HepG2 (cell line): ENCODE results near the gene RPS14. TPM values are rescaled to one million over a fixed set of nuclear protein-coding genes. Genes with fewer than 3 reads are reported as not detected.

ENCODE experiments used
- AHR ChIP-seq: IDR thresholded peaks from 2 replicates; pipeline ENCODE4 v1.6.1; 2018; ENCODE audit warnings: missing genetic modification reagents, missing compliant biosample characterization
- HNF4A ChIP-seq: sonication (generic); formaldehyde crosslinking; IDR thresholded peaks from 2 replicates; pipeline ENCODE4 v1.4.0; 2020; ENCODE audit warnings: missing genetic modification reagents
- HOXA3 ChIP-seq: sonication (generic); formaldehyde crosslinking; IDR thresholded peaks from 2 replicates; pipeline ENCODE4 v1.5.0; 2020; ENCODE audit warnings: missing genetic modification reagents
- MAFG ChIP-seq: sonication (generic); formaldehyde crosslinking; IDR thresholded peaks from 2 replicates; pipeline ENCODE4 v1.5.1; 2020; ENCODE audit warnings: mild to moderate bottlenecking, missing genetic modification reagents
- NFE2L2 ChIP-seq: fragments of 150-350 bp; IDR thresholded peaks from 2 replicates; pipeline ENCODE4 v1.6.1; 2014; ENCODE audit warnings: low read length
- NR2F1 ChIP-seq, 2 experiments: fragments of 450-650 bp in 1 of 2; formaldehyde crosslinking in 1 of 2; IDR thresholded peaks; 2 replicates each; pipeline versions ENCODE4 v1.5.0 to v1.6.1; 2016 to 2020; ENCODE audit warnings: mild to moderate bottlenecking in 1 of 2, missing compliant biosample characterization in 1 of 2, missing genetic modification reagents in 1 of 2, moderate library complexity in 1 of 2
- PHF21A ChIP-seq: sonication (generic); formaldehyde crosslinking; IDR thresholded peaks from 2 replicates; pipeline ENCODE4 v1.5.0; 2020; ENCODE audit warnings: mild to moderate bottlenecking, missing genetic modification reagents
- REPIN1 ChIP-seq: sonication (generic); formaldehyde crosslinking; IDR thresholded peaks from 2 replicates; pipeline ENCODE4 v1.8.0; 2022; ENCODE audit warnings: missing genetic modification reagents, low read depth, mild to moderate bottlenecking, borderline replicate concordance
- SALL1 ChIP-seq: sonication (generic); formaldehyde crosslinking; IDR thresholded peaks from 2 replicates; pipeline ENCODE4 v1.8.0; 2022; ENCODE audit warnings: mild to moderate bottlenecking, missing genetic modification reagents
- SMAD3 ChIP-seq: sonication (generic); formaldehyde crosslinking; IDR thresholded peaks from 2 replicates; pipeline ENCODE4 v1.4.0; 2020; ENCODE audit warnings: missing genetic modification reagents
- SMYD3 ChIP-seq: sonication (generic); formaldehyde crosslinking; IDR thresholded peaks from 2 replicates; pipeline ENCODE4 v1.8.1; 2023; ENCODE audit warnings: mild to moderate bottlenecking, missing genetic modification reagents
- YEATS2 ChIP-seq: sonication (generic); formaldehyde crosslinking; IDR thresholded peaks from 2 replicates; pipeline ENCODE4 v1.4.0; 2020; ENCODE audit warnings: missing genetic modification reagents, borderline replicate concordance
- ZNF530 ChIP-seq: sonication (generic); formaldehyde crosslinking; IDR thresholded peaks from 2 replicates; pipeline ENCODE4 v1.5.0; 2020; ENCODE audit warnings: low read depth, mild to moderate bottlenecking, missing genetic modification reagents
- ZNF772 ChIP-seq: sonication (generic); formaldehyde crosslinking; IDR thresholded peaks from 2 replicates; pipeline ENCODE4 v1.5.0; 2020; ENCODE audit warnings: mild to moderate bottlenecking, missing genetic modification reagents
- polyA plus RNA-seq, 8 experiments: library from polyadenylated mRNA; depleted of rRNA in 3 of 8; stranded (reverse) in 7 of 8; unstranded in 1 of 8; fragments of >200 nt; fragmentation: Illumina TruSeq in 4 of 8; extraction: Trizol in 4 of 8; gene quantifications; 2 replicates each; pipeline versions ENCODE4 v1.2.1 to v1.2.3, GENCODE V29; 2011 to 2016; ENCODE audit warnings: low read depth in 4 of 8, missing spikeins in 1 of 8, mixed read lengths in 1 of 8; ENCODE audit not compliant: insufficient read depth in 1 of 8
- total RNA-seq, 5 experiments: library from RNA; depleted of rRNA; stranded (reverse); fragments of >200 nt; fragmentation: Illumina TruSeq; extraction: Trizol; gene quantifications; 2 replicates each; pipeline ENCODE4 v1.2.3, GENCODE V29; 2016; ENCODE audit warnings: low read depth in 1 of 5
- TF ChIP-seq, protein P1 (sequence below): sonication (generic); formaldehyde crosslinking; IDR thresholded peaks from 2 replicates; pipeline ENCODE4 v1.5.0; 2020; ENCODE audit warnings: missing genetic modification reagents, mild to moderate bottlenecking, borderline replicate concordance
- TF ChIP-seq, protein P2 (sequence below): sonication (generic); formaldehyde crosslinking; IDR thresholded peaks from 2 replicates; pipeline ENCODE4 v1.5.1; 2020; ENCODE audit warnings: missing genetic modification reagents, mild to moderate bottlenecking, borderline replicate concordance
- TF ChIP-seq, protein P3 (sequence below): sonication (generic); formaldehyde crosslinking; IDR thresholded peaks from 2 replicates; pipeline ENCODE4 v1.4.0; 2020; ENCODE audit warnings: missing genetic modification reagents

The RPS14 gene
- total and polyA plus RNA-seq, 2 of the 13 experiments (the other 11 are each of a cell fraction or from before 2014, with no cell fraction given) = 2,116 to 3,295 TPM

DNA sequence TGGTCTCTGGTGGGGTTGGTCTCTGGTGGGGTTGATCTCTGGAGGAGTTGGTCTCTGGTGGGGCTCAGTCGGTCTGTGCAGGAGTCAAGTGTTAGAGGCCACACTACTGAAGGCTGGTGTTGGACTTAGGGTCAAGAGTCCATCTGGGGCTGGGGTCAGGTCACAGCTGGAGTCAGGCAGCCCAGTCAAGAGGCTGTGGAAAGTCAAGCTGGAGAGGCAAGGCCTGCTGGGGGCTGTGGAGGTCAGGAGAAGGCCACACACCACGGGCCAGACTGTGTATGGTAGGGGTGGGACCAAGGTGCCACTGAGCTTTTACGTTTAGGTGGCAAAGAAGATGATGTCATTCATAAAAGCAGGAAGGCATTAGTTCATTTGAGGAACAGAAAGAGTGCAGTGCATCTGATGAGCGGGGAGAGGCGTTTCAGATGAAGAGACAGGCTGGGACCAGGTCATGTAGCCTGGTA, 20.1 kb downstream of the RPS14 start (continued):
- TF ChIP-seq HNF4A (CRISPR knock-in tag) = peak; percentile 87
- no peak for TF ChIP-seq HOXA3 (CRISPR knock-in tag)
- peak; percentile 73 to 87 for TF ChIP-seq NR2F1 (CRISPR knock-in tag; IDR thresholded peaks at IDR 0.05)
- TF ChIP-seq, protein P1, sequence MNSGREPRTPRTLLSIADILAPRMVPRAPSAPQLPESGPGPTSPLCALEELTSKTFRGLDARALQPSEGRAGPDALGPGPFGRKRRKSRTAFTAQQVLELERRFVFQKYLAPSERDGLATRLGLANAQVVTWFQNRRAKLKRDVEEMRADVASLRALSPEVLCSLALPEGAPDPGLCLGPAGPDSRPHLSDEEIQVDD (CRISPR knock-in tag) = no peak
- no peak for TF ChIP-seq AHR (CRISPR knock-in tag)
- no peak for TF ChIP-seq REPIN1 (CRISPR knock-in tag)
- TF ChIP-seq SMYD3 (CRISPR knock-in tag) = no peak
- TF ChIP-seq, protein P2, sequence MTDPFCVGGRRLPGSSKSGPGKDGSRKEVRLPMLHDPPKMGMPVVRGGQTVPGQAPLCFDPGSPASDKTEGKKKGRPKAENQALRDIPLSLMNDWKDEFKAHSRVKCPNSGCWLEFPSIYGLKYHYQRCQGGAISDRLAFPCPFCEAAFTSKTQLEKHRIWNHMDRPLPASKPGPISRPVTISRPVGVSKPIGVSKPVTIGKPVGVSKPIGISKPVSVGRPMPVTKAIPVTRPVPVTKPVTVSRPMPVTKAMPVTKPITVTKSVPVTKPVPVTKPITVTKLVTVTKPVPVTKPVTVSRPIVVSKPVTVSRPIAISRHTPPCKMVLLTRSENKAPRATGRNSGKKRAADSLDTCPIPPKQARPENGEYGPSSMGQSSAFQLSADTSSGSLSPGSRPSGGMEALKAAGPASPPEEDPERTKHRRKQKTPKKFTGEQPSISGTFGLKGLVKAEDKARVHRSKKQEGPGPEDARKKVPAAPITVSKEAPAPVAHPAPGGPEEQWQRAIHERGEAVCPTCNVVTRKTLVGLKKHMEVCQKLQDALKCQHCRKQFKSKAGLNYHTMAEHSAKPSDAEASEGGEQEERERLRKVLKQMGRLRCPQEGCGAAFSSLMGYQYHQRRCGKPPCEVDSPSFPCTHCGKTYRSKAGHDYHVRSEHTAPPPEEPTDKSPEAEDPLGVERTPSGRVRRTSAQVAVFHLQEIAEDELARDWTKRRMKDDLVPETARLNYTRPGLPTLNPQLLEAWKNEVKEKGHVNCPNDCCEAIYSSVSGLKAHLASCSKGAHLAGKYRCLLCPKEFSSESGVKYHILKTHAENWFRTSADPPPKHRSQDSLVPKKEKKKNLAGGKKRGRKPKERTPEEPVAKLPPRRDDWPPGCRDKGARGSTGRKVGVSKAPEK (CRISPR knock-in tag) = no peak
- TF ChIP-seq, protein P3, sequence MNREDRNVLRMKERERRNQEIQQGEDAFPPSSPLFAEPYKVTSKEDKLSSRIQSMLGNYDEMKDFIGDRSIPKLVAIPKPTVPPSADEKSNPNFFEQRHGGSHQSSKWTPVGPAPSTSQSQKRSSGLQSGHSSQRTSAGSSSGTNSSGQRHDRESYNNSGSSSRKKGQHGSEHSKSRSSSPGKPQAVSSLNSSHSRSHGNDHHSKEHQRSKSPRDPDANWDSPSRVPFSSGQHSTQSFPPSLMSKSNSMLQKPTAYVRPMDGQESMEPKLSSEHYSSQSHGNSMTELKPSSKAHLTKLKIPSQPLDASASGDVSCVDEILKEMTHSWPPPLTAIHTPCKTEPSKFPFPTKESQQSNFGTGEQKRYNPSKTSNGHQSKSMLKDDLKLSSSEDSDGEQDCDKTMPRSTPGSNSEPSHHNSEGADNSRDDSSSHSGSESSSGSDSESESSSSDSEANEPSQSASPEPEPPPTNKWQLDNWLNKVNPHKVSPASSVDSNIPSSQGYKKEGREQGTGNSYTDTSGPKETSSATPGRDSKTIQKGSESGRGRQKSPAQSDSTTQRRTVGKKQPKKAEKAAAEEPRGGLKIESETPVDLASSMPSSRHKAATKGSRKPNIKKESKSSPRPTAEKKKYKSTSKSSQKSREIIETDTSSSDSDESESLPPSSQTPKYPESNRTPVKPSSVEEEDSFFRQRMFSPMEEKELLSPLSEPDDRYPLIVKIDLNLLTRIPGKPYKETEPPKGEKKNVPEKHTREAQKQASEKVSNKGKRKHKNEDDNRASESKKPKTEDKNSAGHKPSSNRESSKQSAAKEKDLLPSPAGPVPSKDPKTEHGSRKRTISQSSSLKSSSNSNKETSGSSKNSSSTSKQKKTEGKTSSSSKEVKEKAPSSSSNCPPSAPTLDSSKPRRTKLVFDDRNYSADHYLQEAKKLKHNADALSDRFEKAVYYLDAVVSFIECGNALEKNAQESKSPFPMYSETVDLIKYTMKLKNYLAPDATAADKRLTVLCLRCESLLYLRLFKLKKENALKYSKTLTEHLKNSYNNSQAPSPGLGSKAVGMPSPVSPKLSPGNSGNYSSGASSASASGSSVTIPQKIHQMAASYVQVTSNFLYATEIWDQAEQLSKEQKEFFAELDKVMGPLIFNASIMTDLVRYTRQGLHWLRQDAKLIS (CRISPR knock-in tag) = no peak
- no peak for TF ChIP-seq YEATS2
- no peak for TF ChIP-seq MAFG (CRISPR knock-in tag)
- TF ChIP-seq PHF21A = no peak
- TF ChIP-seq ZNF772 = no peak
- TF ChIP-seq ZNF530 = no peak
- TF ChIP-seq NFE2L2 = no peak
- no peak for TF ChIP-seq SMAD3 (CRISPR knock-in tag)
- TF ChIP-seq SALL1 (CRISPR knock-in tag) = peak; percentile 56
- TF ChIP-seq, all 625 proteins: peak for 27
